Measurements from ENCODE around the gene OPCML.

OPCML gene

DNA sequence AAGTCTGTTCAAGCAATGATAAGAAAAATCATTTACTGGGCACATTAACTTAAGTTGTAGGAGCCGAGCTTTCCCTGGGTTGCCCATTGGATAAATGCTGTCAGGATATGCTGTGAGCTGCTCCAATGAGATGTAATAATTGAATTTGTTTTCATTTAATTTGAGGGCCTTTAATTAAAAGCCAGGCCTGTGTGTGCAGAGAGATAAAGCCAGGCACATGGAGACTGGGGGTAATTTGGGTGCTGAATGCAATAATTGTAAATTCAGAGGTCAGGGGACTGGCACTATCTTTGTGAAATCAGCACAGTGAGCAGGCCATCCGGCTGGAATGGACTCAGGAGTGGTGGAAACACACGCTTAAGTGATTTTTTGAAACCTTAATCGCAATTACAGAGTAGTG, 125.8 kb downstream of the OPCML start:
- no peak for DNase-seq

DNA sequence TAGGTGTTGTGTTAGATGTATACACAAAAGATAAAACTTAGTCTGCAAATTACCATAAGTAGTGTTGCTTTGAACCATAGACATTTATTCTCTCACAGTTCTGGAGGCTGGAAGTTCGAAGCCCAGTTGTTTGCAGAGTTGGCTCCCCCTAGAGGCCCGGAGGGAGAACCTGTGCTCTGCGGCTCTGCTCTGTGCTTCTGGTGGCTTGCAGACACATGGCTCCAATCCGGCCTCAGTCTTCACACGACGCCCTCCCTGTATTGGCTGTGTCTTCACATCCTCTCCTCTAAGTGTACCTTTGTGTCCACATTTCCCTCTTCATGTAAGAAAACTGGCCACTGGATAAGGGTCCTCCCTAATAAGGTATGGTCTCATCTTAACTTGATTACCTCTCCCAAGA, 128.4 kb downstream of the OPCML start:
- no peak for DNase-seq

GRCh38 chr11:133402551-133402950, 129.8 kb downstream of the OPCML start:
- DNase-seq = no peak

DNA sequence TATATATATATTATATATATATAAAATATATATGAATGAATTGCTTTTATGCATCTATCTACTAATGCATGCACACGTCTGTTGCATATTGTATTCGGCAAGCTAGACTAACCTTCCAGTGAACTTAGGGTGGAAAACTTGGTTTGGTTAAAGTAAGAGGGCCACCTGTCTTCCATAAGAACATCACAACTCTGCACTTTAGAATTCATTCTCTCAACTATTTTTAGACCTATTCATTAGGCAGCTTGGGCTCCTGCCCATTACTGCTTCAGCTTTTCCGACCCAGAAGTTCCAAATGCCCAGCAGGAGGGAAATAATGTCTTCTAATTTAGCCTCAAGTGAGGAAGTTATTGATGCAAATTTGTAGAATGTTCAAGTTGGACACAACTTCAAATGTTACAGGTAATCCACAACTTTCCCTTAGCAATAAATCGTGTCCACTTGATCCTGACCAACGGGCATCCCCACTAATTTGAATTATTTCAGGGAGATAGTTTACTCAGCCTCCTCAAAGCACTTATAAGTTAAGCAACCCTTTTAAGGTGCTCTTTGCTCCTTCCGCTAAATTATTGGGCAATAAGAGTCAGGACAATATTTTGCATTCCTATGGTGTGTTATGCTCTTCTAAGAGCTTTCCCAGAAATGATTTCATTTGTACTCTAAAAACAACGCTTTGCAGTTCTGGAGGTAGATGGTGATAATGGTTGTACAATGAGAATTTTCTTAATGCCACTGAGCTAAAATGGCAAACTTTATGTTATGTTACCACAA, 132.3 kb downstream of the OPCML start:
- no peak for DNase-seq

DNA sequence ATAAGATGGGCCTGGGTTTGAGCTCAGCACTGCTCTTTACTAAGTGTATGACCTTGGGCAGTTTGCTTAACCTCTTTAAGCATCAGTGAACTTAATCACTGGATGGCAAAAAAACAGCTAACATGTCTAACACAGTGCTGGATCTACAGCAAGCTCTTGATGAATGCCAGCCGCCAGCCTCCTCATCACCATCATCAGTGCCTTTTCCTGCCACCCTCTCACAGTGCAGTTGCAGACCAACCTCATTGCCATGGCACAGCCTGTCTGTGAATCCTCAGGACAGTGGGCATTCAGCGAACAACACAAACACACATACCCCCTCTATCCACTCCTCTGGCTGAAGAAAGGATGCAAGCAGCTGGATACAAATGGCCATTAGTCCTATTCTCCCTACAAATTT, 133.0 kb downstream of the OPCML start:
- no peak for DNase-seq

- DNase-seq = no peak
Measured at GRCh38 chr11:133390803-133391202, 141.5 kb downstream of the OPCML start.

DNA sequence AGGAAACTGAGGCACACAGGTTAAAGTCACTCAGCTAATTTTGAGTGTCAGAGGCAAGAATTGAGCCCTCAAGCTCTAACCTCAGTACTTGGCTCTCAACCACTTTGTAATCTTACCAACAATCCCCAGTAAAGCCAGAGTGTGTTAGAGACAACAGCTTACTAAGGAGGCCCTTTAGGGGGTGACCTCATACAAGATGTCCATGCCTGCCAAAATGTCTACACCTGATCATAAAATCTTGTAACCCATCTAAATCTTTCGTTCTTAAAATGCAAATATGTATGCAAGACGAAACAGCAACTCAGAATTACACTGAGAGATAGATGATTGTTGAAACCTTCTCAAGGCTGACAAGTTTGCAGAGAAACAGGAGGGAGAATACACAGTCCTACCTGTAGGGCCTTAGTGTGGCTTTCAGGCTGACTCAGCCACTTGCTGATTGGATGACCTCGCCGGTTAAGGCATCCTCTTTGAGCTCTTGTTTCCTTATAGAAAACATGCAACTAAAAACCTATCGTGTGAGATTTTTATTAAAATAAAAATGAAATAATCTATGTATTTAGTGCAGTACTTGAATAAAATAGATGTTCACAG, 143.2 kb downstream of the OPCML start:
- DNase-seq = no peak

GRCh38 chr11:133388260-133388659, 144.0 kb downstream of the OPCML start:
- DNase-seq = no peak

GRCh38 chr11:133386852-133387251, 145.4 kb downstream of the OPCML start:
- no peak for DNase-seq

DNA sequence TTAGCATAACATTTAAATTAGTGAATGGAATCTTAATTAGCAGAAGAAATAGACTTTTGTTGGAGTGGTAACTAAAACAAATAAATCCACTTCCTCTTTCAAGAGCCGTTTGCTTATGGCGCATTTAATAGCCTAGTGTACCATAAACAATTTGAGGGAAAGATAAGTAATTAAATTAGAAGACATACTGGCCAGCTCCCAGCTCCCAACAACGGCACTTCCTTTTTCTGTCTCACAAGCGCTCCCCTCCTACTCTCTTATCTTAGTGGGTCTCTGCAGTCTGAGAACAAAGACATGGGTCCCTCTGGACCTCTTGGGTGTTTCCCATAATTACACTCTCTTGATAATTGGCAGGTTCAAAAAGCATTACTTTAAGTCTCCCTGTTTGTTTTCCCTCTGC, 146.0 kb downstream of the OPCML start:
- no peak for DNase-seq

- no peak for DNase-seq
Measured at GRCh38 chr11:133385781-133386180, 146.5 kb downstream of the OPCML start.

- DNase-seq = no peak
Measured at GRCh38 chr11:133384731-133385130, 147.6 kb downstream of the OPCML start.

- DNase-seq = no peak
Measured at GRCh38 chr11:133383689-133384088, 148.6 kb downstream of the OPCML start.

DNA sequence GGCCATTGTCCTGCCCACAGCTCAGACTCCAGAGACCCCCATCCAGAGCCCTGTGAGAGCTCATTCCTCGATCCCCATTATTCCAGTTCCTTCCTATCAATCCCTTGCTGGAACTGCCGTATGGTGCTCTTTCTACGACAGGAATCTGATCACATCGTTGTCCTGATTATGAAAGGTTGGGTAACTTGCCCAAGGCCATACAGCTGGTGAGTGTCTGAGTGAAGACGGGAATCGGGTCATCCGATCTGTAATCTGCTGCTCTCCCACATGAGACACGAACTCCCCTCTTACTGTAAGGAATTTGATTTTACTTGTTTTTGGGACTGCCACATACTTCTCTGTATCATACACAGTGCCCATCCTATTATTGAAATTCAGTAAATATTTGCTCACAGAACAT, 149.1 kb downstream of the OPCML start:
- DNase-seq = no peak

GRCh38 chr11:133382131-133382812, 150.0 kb downstream of the OPCML start:
- DNase-seq = no peak

DNA sequence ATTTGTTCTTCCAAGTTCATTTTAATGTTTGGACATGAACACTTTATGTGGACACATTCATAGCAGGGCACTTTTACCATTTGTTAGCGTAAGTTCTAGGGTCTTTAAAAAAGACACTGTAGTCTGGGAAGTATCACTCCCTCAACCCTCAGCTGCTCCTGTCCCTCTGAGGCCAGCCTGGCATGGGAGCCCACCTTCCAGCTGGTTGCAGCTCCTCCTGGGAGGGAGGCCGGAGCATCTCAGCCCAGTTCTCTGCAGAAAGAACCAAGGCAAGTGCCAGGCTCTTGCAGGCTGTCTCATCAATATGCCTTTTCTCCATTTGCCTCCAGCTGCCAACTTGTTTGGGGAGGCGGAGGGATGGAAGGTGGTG, 150.6 kb downstream of the OPCML start:
- no peak for DNase-seq

DNA sequence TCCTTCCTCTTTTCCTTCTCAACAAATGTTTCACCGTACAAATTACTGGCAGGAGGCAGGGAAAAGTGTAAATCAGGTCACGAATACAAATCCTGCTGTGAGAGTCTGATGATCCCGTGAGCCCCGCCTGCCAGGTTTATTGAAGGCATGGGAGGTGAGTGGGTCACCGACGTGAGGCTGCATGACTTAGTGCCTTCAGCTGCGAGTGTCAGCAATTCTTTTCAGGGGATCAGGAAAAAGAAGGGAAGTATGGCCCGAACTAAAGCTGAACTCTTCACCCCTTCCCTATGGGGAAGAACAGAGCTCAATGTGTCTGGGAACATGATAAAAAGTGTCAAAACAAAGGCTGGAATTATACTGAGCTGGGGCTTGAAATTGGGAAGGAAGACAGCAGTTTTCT, 166.2 kb downstream of the OPCML start:
- no peak for DNase-seq

DNA sequence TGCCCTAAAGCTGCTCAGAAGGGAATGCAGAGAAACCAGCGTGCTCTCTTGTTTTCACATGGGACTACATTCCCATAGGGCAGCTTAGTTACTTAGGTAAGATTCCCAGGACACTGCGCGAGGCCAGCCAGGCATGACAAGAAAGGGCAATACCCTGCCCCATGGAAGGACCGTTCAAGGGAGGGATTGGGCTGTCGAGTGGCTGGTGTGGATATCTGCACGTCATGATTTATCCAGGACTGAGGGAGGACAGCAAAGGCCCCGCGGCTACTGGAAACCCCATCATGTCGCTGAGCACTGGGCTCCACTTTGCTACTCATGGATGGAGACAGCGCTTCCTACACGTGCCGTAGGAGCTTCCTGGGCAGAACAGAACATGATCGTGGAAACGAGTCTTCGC, 169.4 kb downstream of the OPCML start:
- no peak for DNase-seq

DNA sequence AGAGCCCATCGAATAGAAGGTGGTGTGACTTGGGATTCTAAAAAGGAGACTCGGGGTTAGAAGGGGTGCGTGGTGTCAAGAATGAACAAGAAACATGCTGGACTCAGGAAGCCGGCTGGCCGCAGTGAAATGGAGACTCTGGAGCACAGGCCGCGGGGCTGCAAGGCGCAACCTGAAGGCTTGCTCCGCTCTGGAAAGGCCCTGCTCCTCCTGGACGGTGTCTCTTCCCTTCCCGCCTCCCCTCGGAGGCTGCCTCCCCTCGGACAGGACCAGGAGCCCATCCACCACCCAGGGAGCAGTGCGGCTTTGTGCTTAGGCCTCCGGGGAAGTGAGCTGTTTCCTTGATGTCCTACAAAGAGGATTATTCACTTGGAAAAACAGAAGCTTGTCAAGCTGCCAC, 170.1 kb downstream of the OPCML start:
- DNase-seq = no peak

GRCh38 chr11:133361689-133361994, 170.7 kb downstream of the OPCML start:
- DNase-seq = no peak

- no peak for DNase-seq
Measured at GRCh38 chr11:133360860-133361688, 171.2 kb downstream of the OPCML start.

DNA sequence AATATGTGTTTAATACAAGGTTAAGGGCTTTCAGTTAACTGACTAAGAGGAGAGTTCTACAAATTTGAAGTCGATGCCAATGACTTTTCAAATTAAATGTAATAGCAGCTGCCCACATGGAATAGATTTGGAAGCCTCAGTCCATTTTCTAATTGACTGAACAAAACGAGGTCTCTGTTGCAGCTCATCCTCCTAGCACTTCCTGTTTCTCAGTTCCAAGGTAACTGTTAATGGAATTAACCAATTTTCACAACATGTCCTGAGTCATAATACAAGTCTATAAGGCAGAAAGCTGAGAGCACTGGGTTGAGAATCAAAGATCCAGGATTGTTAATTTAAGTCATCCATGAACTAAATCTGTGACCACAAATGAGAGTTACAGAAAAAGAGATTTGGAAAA, 177.2 kb downstream of the OPCML start:
- no peak for DNase-seq

DNA sequence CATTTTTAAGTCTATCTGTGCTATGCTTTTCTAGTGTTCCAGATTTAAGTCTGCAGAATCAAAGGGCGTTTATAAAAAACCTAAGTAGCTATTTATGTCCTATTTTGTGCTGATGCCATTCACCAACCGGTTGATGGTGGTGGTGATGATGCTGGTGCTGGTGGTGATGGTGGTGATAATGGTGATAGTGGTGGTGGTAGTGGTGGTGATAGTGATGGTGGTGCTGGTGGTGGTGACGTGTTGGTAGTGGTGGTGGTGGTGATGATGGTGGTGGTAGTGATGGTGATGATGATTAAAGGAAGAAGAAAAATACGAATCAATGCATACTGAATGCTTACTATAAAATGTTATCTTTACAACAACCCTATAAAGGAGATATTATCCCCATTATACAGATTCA, 178.2 kb downstream of the OPCML start:
- no peak for DNase-seq

DNA sequence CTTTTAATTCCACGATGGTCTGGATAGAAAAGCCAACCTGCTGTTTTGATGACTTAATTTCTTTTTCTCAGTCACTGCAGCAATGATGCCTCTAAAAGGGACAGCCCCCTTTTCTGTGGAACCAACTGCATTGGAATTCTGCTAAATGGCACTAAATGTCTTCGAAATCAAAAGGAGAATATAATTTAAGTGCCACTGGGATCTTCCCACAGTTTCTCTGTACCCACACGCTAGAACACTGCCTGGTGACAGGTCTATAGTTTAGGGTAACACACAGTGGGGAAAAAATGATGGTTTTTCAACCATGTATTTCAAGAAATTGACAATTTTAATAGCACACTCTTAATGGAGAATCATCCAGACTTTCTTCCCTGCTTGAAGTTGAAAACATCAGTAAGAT, 182.3 kb downstream of the OPCML start:
- no peak for DNase-seq

Data from EL (cell line).